GM10248 (cell line): ENCODE data around the gene CHST11.

Experiments
- CTCF ChIA-PET: fragments of 300-600 bp; sonication (Branson Sonifier 250); formaldehyde crosslinking; extraction: SDS; loops from one replicate; lab custom pipeline; 2021; ENCODE audit warnings: antibody characterized with exemption; lab: Yijun Ruan, JAX
- POLR2A ChIA-PET: fragments of 350-650 bp; sonication (Branson Sonifier 250); formaldehyde crosslinking; extraction: SDS; loops from one replicate; lab custom pipeline; 2020; ENCODE audit warnings: antibody characterized with exemption; lab: Yijun Ruan, JAX
- DNase-seq: peaks from one replicate; pipeline ENCODE4 v3.0.0; 2012; ENCODE audit errors: extremely low spot score
- CTCF ChIP-seq: IDR thresholded peaks from 2 replicates; pipeline ENCODE4 v1.5.1; 2012; ENCODE audit warnings: mild to moderate bottlenecking, low read depth; ENCODE audit errors: extremely low read depth, missing control alignments, control extremely low read depth

The CHST11 gene

GRCh38 chr12:104727726-104728465 lies 271.1 kb downstream of the CHST11 start:
- no peak for DNase-seq

GRCh38 chr12:104729091-104729490 lies 272.3 kb downstream of the CHST11 start:
- ChIA-PET CTCF (interaction anchor here (1.4 to 1.5 kb wide), 3 partner anchors 11 to 34 kb away, joined by 3 to 5 read pairs (median 4); no protein-coding TSS in a partner anchor), POLR2A (no interaction called here)
- DNase-seq, result no peak
- no peak for TF ChIP-seq CTCF

More at GRCh38 chr12:104727726-104728465, 271.1 kb downstream of the CHST11 start:
- no peak for TF ChIP-seq CTCF
- ChIA-PET CTCF (interaction anchor here (1.2 to 2.4 kb wide), 6 partner anchors 10 to 33 kb away, joined by 3 to 9 read pairs (median 4); no protein-coding TSS in a partner anchor), POLR2A (no interaction called here)

GRCh38 chr12:104729610-104730446 lies 273.1 kb downstream of the CHST11 start:
- POLR2A ChIA-PET, result no interaction called here
- DNase-seq, result no peak
- no peak for TF ChIP-seq CTCF
- CTCF ChIA-PET, result no interaction called here

GRCh38 chr12:104730763-104731162 lies 274.0 kb downstream of the CHST11 start:
- CTCF ChIA-PET, result interaction anchor here (0.7 kb wide), 1 partner anchor 10 kb away, joined by 3 read pairs; no protein-coding TSS in a partner anchor
- POLR2A ChIA-PET, result no interaction called here

GRCh38 chr12:104733717-104734175 lies 277.0 kb downstream of the CHST11 start:
- CTCF ChIA-PET, result interaction anchor here (1.4 to 1.7 kb wide), 3 partner anchors 8 to 10 kb away, joined by 5 to 7 read pairs (median 5); no protein-coding TSS in a partner anchor
- TF ChIP-seq CTCF, result peak; percentile 26
- POLR2A ChIA-PET, result no interaction called here
- peak; percentile 52 for DNase-seq

More at GRCh38 chr12:104730763-104731162, 274.0 kb downstream of the CHST11 start:
- TF ChIP-seq CTCF, result no peak
- no peak for DNase-seq

- no peak for TF ChIP-seq CTCF
- ChIA-PET CTCF (interaction anchor here (0.7 to 1.7 kb wide), 4 partner anchors 9 to 56 kb away, joined by 3 to 7 read pairs (median 5); no protein-coding TSS in a partner anchor), POLR2A (no interaction called here)
- DNase-seq, result no peak
Observed at GRCh38 chr12:104734541-104735095, 277.9 kb downstream of the CHST11 start.
